PC-9 (cell line): ENCODE measurements around the gene RSBN1. TPM values are rescaled to one million over a fixed set of nuclear protein-coding genes. Genes with fewer than 3 reads are reported as not detected.

ENCODE experiments used
- BruUV-seq: library from RNA; stranded (reverse); fragments of 400-500 nt; replicated peaks from 2 replicates; lab custom pipeline; 2021; lab: Mats Ljungman, UMichigan
- CTCF ChIA-PET: fragments of 300-600 bp; sonication (Branson Sonifier 250); formaldehyde crosslinking; loops from one replicate; lab custom pipeline; 2022; ENCODE audit warnings: antibody characterized with exemption; lab: Charles Lee
- POLR2A ChIA-PET: fragments of 300-600 bp; sonication (Branson Sonifier 250); formaldehyde crosslinking; loops from one replicate; lab custom pipeline; 2022; ENCODE audit warnings: antibody characterized with exemption; ENCODE audit not compliant: unreplicated experiment; lab: Charles Lee
- DNase-seq, 2 experiments: peaks; one replicate each; pipeline versions ENCODE4 v3.0.0 to v3.0.0-alpha.2; 2015 to 2022; ENCODE audit warnings: mixed read lengths in 1 of 2
- H2AFZ ChIP-seq: fragments of 200-600 bp; sonication (generic); 2 replicates; pipeline ENCODE4 v1.8.1; 2017; ENCODE audit warnings: antibody characterized with exemption
- H3F3A ChIP-seq: fragments of 200-600 bp; sonication (generic); 2 replicates; pipeline ENCODE4 v1.8.1; 2017; ENCODE audit warnings: antibody characterized with exemption, mild to moderate bottlenecking, low read depth; ENCODE audit not compliant: insufficient read depth
- H3K27ac ChIP-seq: fragments of 200-600 bp; sonication (generic); 2 replicates; pipeline ENCODE4 v1.6.1; 2016; ENCODE audit warnings: mixed run types
- H3K27me3 ChIP-seq: fragments of 200-600 bp; sonication (generic); 2 replicates; pipeline ENCODE4 v1.6.1; 2016; ENCODE audit warnings: low read depth, mixed run types; ENCODE audit not compliant: insufficient read depth
- H3K36me3 ChIP-seq: fragments of 200-600 bp; sonication (generic); 2 replicates; pipeline ENCODE4 v1.6.1; 2016; ENCODE audit warnings: low read depth, mixed run types
- H3K4me1 ChIP-seq: fragments of 200-600 bp; sonication (generic); replicated peaks from 2 replicates; pipeline ENCODE4 v1.6.1; 2016; ENCODE audit warnings: mixed run types; ENCODE audit not compliant: insufficient read depth
- H3K4me2 ChIP-seq: fragments of 200-600 bp; sonication (generic); 2 replicates; pipeline ENCODE4 v1.6.1; 2017; ENCODE audit warnings: mixed run types
- H3K4me3 ChIP-seq: fragments of 200-600 bp; sonication (generic); 2 replicates; pipeline ENCODE4 v1.6.1; 2016; ENCODE audit warnings: mixed run types
- H3K79me2 ChIP-seq: fragments of 200-600 bp; sonication (generic); 2 replicates; pipeline ENCODE4 v1.6.1; 2017; ENCODE audit warnings: low read depth, mixed run types
- H3K9me2 ChIP-seq: fragments of 200-600 bp; sonication (generic); 2 replicates; pipeline ENCODE4 v1.8.1; 2017; ENCODE audit warnings: mild to moderate bottlenecking; ENCODE audit not compliant: insufficient read depth
- H3K9me3 ChIP-seq: fragments of 200-600 bp; sonication (generic); 2 replicates; pipeline ENCODE4 v1.8.1; 2016; ENCODE audit warnings: low read depth; ENCODE audit not compliant: insufficient read depth
- H4K20me1 ChIP-seq: fragments of 200-600 bp; sonication (generic); 2 replicates; pipeline ENCODE4 v1.8.1; 2017; ENCODE audit not compliant: insufficient read depth
- CTCF ChIP-seq: fragments of 200-600 bp; sonication (generic); conservative IDR thresholded peaks from 2 replicates; pipeline ENCODE4 v1.6.1; 2017; ENCODE audit warnings: mixed run types, antibody characterized with exemption, mild to moderate bottlenecking, moderate library complexity
- EZH2 ChIP-seq: fragments of 200-600 bp; sonication (generic); IDR thresholded peaks from 2 replicates; pipeline ENCODE4 v1.8.0; 2017; ENCODE audit warnings: antibody characterized with exemption, low read depth
- intact Hi-C: fragments of 100-400 bp; cut with micrococcal nuclease; formaldehyde crosslinking; loops from one replicate; pipeline ENCODE4 v1.10.0; 2022; ENCODE audit not compliant: unreplicated experiment
- total RNA-seq: library from RNA; stranded (reverse); gene quantifications from 2 replicates; pipeline ENCODE4 v1.2.3, GENCODE V29; 2021

RSBN1 gene
- total RNA-seq, 1 experiment from 2014 or later: 12.3 TPM

DNA sequence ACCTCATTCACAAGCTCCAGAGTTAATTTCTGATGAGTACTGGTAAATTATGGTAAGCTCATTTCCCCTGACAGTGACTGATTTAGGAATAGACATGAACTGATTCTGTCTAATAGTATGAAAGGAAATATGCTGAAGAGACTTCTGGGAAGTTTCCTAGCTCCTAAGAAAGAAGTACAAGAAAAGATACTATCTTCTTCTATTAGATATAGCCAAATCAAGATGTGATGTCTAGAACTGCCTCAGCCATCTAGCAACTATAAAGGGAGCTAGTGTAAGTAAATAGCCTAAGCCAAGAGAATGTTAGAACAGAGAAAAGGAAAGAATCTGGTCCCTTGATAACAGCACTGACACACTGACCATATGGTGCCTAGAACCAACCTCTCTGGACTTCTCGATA, 42.2 kb downstream of the RSBN1 start:
- ChIA-PET POLR2A (no interaction called here), CTCF (no interaction called here)
- Histone ChIP-seq H3K9me2 (no peaks in the 10 kb centered on the region), H3K27me3 (no peaks in the 10 kb centered on the region), H3K4me2 (no peak overlapping the region), H4K20me1 (no peaks in the 10 kb centered on the region), H2AFZ (no peak overlapping the region), H3K79me2 (no peaks in the 10 kb centered on the region; the same call in 1 of the 2 replicates), H3K9me3 (no peaks in the 10 kb centered on the region), H3K27ac (no peak overlapping the region), H3F3A (0 out of 2 replicates have a peak, but pooled peaks cover 3% of the 10 kb centered on the region), H3K36me3 (peaks cover 9% of the 10 kb centered on the region; the same call in 1 of the 2 replicates), H3K4me3 (no peak overlapping the region), H3K4me1 (no peaks in the 10 kb centered on the region)
- no TSS peak for BruUV-seq
- intact Hi-C loops: no loop called here
- TF ChIP-seq EZH2 (no peak), CTCF (no peak)
- no peak for DNase-seq

DNA sequence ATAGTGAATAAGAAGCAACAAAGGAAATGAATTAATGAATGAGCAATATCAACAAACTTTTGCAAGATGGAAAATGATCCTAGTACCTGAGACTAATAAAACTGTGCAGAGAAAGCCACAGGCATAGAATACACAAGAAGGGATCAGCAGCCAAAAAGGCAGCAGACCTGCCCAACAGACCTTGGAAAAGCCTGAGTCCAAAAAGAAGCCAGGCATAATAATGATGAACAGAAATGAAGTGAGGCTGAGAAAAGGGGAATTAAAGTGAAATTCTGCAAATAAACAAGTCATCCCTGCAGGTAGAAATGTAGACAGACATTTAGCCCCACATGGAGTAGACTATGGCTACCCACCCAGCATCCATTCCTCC, 42.7 kb downstream of the RSBN1 start:
- CTCF ChIA-PET: no interaction called here
- Histone ChIP-seq H3K4me1 (no peaks in the 10 kb centered on the region), H3K4me2 (no peak overlapping the region), H3K9me2 (no peaks in the 10 kb centered on the region), H3K36me3 (peaks cover 10% of the 10 kb centered on the region; the same call in 1 of the 2 replicates), H3K27me3 (no peaks in the 10 kb centered on the region), H3F3A (0 out of 2 replicates have a peak, but pooled peaks cover 3% of the 10 kb centered on the region), H3K27ac (no peak overlapping the region), H4K20me1 (no peaks in the 10 kb centered on the region), H2AFZ (no peak overlapping the region), H3K4me3 (no peak overlapping the region), H3K79me2 (no peaks in the 10 kb centered on the region; the same call in 1 of the 2 replicates), H3K9me3 (no peaks in the 10 kb centered on the region)
- TF ChIP-seq CTCF (no peak), EZH2 (no peak)
- BruUV-seq: no TSS peak
- POLR2A ChIA-PET: no interaction called here
- DNase-seq: no peak
- intact Hi-C loops: no loop called here

GRCh38 chr1:113768916-113769600, 43.2 kb downstream of the RSBN1 start:
- ChIA-PET CTCF (no interaction called here), POLR2A (no interaction called here)
- no TSS peak for BruUV-seq
- no peaks in the 10 kb centered on the region for H4K20me1 ChIP-seq
- no peaks in the 10 kb centered on the region for H3K4me1 ChIP-seq
- H3K9me3 ChIP-seq: no peaks in the 10 kb centered on the region
- intact Hi-C loops: no loop called here
- DNase-seq: no peak
- peaks cover 10% of the 10 kb centered on the region; the same call in 1 of the 2 replicates for H3K36me3 ChIP-seq
- H3K79me2 ChIP-seq: no peaks in the 10 kb centered on the region; the same call in 1 of the 2 replicates
- no peak overlapping the region for H3K27ac ChIP-seq
- H3K9me2 ChIP-seq: no peaks in the 10 kb centered on the region
- H3K4me2 ChIP-seq: no peak overlapping the region
- no peak overlapping the region for H3K4me3 ChIP-seq
- H3K27me3 ChIP-seq: no peaks in the 10 kb centered on the region
- H3F3A ChIP-seq: 0 out of 2 replicates have a peak, but pooled peaks cover 3% of the 10 kb centered on the region
- H2AFZ ChIP-seq: no peak overlapping the region
- TF ChIP-seq CTCF (no peak), EZH2 (no peak)
